Myocyte (in vitro differentiated cells): ENCODE data around the gene DISC1. TPM values are rescaled to one million over a fixed set of nuclear protein-coding genes. Genes with fewer than 3 reads are reported as not detected.

Experiments used
- DNase-seq: peaks from one replicate; pipeline ENCODE4 v3.0.0-alpha.2; 2012; ENCODE audit warnings: low read depth
- total RNA-seq: library from RNA; depleted of rRNA; stranded (reverse); fragments of >200 nt; gene quantifications from 2 replicates; pipeline ENCODE4 v1.2.3, GENCODE V29; 2014

DISC1 gene
- total RNA-seq, 1 donor from 2014 or later, result 3.6 TPM

- DNase-seq, result no peak
These were observed 295.2 kb downstream of the DISC1 start for GRCh38 chr1:231921646-231922345.

GRCh38 chr1:231923491-231924041 lies 297.0 kb downstream of the DISC1 start:
- no peak for DNase-seq

DNA sequence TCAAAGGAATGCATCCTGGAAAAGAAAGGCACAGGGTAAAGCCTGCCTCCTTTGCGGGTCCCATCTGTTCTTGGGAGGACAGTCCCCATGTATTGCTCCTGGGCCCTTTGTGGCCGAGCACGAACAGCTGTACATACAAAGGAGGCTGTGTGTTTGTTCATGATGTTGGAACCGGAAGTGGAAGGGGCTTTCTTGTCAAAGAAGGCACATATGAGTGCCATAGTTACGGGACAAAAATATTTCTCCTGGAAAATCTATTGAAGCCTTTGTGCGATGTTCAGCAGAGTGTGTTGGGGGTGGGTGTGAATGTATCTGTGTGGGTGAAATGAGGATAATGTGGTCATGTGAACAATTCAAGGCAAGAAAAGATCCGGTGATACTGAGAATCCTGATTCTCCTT lies 297.6 kb downstream of the DISC1 start:
- DNase-seq, result peak; percentile 71

DNA sequence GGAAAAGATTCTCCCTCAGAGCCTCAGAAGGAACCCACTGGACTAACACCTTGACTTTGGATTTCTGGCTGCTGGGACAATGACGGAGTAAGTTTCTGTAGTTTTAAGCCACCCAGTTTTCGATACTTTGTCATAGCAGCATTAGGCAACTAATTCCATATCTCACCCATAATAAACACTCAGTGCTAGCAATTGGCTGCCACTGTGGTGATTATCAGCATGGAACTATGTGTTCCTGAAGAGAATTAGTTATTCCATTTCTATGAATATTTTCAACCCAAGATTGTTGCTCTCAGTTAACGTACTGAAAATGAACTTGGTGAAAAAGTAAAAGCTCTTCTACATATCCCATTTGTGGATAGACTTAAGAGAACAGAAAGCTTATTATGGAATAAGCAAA lies 299.3 kb downstream of the DISC1 start:
- DNase-seq, result no peak

DNA sequence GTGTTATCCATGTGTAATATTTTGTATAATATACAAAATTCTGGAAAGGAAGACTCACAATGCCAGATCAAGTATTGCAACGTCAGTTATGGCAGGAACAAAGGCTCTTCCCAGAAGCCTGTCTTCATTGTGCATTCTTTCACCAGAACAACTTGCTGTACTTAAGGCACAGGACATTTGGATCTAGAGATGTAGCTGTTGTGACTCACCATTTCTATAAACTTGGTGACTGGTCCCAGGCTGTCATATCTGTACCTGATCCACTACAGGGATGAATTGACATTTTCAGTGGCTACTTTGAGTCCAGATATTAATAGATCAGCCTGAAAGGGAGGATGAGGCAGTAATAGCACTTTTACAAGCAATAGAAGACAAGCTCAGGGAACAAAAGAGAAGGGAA lies 299.8 kb downstream of the DISC1 start:
- DNase-seq, result no peak

- DNase-seq, result peak; percentile 57
These were observed 300.3 kb downstream of the DISC1 start for GRCh38 chr1:231926933-231927332.

DNA sequence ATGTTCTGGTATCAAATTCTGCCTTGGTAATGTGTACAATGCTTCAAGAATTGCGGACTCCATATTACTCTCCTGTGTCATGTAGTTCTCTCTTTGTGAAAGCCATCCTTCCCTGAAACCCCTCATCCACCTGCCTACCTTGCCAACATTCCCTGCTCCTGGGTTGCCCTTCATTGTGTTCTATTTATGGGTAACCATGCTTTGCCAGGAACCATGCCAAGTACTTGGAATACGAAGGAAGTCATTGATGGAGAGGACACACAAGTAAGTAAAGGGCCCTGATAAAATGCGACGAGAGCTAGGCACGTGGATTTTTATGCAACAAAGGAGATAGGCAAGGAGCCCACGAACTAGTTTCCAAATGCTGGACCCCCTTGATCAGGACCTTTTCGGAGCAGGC lies 300.8 kb downstream of the DISC1 start:
- peak; percentile 56 for DNase-seq

GRCh38 chr1:231929311-231929710 lies 302.7 kb downstream of the DISC1 start:
- peak; percentile 51 for DNase-seq

- DNase-seq, result no peak
These were observed 303.8 kb downstream of the DISC1 start for GRCh38 chr1:231930257-231930947.

DNA sequence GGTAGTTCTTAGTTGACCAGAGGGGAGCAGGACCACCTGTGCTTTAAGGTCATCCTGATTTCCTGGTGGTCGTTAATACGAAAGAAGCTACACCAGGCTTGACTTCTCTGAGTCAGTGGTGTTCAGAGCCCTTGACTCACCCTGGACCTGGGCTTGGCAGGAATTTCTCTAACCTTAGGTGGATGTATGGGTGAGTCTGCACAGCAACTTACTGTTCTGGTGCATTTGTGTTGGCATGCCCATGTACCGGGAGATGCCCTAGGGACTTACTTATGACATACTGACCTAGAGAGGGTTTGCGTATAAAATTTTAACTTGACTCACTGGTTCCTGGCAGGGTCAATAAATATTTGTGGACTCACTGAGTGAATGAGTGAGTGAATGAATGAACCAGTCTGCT lies 304.6 kb downstream of the DISC1 start:
- DNase-seq, result no peak

DNA sequence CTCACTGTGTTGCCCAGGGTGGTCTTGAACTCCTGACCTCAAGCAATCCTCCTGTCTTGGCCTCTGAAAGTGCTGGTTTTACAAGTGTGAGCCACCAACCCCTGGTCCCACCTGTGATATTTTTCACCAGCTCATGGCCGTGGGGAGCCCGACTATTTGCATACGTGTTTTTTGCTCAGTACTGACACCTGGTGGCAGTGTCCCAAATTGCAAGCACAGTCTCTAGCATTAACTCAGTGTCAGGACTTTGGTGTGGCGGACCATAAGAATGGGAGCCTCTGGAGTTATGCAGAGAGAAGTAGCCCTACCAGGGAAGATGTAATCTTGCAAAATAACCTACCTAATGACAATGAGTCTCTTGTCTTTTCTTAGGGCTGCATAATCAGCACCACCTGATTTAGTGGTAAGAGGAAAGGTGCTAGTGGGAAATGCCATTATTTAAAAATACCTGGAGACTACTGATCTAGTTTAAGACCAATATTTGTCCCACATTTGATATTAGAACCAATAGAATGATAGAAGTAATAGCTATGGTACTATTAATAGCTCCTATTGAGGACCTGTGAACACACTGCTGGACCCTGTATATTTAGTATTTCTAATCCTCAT lies 305.4 kb downstream of the DISC1 start:
- DNase-seq, result no peak

DNA sequence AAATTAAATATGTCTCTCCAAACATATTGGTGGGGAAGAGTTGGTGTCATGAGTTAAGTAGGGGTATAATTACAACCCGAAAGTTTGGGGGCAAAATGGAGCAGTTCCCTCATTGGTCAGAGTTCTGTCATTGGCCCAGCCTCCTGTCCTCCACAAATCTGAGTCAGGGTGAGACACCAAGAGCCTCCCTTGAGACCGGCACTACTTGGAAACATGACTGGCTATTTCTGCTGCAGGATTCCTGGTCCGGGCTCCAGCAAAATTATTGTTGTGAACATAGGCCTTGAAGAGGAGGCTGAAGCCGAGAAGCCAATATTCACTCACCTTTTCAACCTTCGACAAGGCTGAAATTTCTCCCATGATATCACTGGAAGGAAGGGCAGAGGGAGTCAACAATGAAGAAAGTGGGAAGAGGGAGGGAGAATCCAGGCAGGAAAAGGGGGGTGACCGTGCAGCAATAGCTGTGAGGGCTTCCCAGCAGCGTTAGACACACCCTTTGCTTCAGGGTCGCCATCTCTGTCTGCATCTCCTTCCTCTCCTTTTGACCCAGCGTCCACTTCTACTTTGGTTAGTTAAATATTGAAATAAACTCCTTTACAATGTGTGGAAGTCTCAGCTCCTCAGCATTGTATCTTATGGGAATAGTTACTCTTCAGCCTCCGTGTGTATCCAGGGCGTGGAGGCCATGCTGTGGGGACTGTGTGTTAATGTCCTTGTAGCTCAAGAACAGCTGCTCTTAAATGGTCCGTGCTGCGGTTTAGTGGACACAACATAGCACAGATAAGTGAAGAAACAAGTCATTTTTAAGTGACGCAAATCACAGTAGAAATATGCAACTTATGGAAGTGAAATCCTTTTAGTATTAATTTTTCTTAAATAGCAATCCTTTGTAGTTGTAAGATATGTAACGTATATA lies 307.4 kb downstream of the DISC1 start:
- peak; percentile 93 for DNase-seq

- peak; percentile 98 for DNase-seq
These were observed 308.2 kb downstream of the DISC1 start for GRCh38 chr1:231934797-231935196.

DNA sequence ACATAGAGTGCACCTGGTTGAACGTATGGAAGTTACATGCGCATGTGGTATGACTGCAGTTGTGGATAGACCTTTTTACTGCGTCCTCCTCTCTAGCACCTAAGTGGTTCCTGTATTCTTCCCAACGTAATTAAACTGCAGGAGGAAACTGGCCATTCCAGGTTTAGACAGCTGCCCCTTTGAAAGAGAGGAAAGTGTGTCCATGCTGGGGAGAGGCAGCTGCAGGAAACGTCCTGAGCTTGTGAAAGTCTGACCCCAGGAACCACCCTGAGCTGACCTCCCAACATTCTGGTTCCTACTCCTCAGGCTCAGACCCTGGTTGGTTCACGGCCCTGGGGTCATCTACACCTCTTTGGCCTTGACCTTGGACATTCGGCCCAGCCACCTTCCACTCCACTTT lies 309.3 kb downstream of the DISC1 start:
- DNase-seq, result peak; percentile 54

GRCh38 chr1:231936983-231937775 lies 310.6 kb downstream of the DISC1 start:
- DNase-seq, result peak; percentile 50

DNA sequence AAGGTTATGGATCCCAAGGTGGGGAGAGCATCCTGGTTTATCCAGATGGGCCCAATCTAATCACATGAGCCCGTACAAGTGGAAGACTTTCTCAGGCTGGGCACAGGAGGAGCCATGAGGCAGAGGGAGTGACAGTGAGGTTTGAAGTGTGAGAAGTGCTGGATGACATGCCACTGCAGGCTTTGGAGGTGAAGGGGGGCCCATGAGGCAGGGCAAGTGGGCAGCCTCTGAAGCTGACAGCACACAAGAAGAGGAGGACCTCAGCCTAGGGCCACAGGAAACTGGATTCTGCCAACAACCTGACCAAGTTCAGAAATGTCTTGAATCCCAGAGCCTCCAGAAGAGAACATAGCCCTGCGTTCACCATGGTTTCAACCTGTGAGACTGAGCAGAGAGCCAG lies 311.6 kb downstream of the DISC1 start:
- DNase-seq, result no peak

DNA sequence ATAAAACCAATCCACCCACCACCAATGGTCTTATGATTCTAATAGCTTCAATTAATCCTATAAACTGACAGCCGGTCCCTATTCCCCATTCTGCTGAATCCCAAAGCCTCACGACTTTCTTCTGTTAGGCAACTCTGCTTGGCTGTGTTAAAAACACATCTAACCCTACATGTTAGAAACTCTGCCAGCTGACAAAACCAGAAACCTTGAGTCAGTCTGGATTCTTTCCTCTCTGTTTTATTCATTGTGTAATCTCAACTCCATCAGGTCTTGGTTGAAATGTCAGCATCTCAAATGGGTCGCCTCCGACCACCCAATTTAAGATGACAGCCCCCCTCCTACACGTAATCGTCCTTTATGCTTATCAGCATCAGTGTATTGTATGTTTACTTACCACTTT lies 312.1 kb downstream of the DISC1 start:
- no peak for DNase-seq

- DNase-seq, result no peak
These were observed 312.5 kb downstream of the DISC1 start for GRCh38 chr1:231939118-231939517.

DNA sequence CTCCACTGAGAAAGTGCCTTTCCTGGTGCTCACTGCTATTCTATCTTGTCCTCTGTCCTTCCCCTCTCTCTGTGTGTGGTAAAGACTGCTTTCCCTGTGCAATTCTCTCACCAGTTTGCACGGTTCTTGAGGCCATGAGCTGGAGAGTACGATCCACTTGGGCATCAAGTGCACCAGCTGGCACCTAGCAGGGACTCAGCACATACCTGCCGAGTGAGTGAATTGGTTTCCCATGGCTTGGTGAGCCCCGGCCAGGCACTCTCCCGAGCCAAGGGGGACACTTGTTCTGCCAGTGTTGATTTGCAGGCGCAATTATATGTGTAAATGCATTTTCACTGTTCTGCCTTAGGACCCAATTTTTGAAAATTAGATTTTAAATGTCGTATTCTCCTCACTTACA lies 313.5 kb downstream of the DISC1 start:
- peak; percentile 58 for DNase-seq

DNA sequence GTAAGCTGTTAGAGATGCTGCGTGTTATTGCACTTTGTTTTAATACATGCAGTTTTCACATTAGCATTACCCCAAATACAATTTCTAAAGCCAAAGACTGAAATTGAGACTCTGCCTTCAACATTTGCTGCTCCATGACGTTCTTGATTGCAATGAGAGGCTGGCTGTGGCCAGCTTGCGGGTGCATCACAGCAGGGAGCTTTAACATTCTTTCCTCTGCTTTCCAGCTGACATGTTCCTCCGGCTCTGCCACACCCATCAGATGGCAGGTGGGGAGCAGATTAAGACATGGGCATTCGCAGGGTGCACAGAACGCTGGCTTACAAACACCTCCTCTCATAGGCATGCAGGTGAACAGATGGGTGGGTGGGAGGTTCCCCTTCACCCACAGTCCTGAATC lies 314.1 kb downstream of the DISC1 start:
- peak; percentile 95 for DNase-seq
